ENCODE data around the gene FCRLA. TPM values are rescaled to one million over a fixed set of nuclear protein-coding genes. Genes with fewer than 3 reads are reported as not detected.

FCRLA gene
- total RNA-seq, 1 donor from 2014 or later: 0.35 TPM

DNA sequence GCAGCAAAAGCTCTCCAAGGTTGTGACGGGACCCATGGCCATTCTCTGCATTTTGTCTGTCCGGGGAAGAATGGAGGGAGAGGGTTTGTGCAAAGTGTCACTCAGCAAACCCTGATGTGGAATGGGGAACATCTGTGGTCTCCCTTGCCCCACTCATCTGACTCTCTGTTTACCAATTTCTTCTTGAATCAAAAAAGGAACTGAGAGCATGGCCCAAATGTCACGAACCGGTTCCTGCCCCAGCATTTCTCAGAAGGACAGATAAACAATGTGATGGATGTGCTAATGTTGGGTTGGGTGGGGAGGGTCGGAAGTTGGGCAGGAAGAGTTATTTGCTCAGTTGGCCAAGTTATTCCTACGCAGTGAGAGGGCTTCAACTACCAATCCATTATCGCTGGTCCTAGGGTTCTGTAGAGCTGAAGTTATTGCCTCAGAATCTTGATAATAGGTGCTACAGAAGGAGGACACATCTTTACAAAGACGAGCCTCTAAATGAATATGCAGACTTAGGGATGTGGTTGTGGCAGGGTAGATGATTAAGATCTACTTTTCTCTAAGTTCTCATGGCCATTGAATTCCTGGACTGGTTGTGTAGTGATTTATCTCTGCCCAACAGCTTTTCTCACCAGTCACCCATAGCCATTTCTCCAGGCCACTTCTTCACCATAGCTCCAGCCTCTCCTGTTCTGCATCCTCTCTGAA is 33.0 kb downstream of the FCRLA start:
- no peak overlapping the region for H3K4me3 ChIP-seq (ENCODE audit: low read depth, low read length)
- TF ChIP-seq, protein P1, sequence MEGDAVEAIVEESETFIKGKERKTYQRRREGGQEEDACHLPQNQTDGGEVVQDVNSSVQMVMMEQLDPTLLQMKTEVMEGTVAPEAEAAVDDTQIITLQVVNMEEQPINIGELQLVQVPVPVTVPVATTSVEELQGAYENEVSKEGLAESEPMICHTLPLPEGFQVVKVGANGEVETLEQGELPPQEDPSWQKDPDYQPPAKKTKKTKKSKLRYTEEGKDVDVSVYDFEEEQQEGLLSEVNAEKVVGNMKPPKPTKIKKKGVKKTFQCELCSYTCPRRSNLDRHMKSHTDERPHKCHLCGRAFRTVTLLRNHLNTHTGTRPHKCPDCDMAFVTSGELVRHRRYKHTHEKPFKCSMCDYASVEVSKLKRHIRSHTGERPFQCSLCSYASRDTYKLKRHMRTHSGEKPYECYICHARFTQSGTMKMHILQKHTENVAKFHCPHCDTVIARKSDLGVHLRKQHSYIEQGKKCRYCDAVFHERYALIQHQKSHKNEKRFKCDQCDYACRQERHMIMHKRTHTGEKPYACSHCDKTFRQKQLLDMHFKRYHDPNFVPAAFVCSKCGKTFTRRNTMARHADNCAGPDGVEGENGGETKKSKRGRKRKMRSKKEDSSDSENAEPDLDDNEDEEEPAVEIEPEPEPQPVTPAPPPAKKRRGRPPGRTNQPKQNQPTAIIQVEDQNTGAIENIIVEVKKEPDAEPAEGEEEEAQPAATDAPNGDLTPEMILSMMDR (conservative IDR thresholded peaks at IDR 0.05; ENCODE audit: low read depth, low read length): no peak
- DNase-seq (ENCODE audit: low read depth): no peak

DNA sequence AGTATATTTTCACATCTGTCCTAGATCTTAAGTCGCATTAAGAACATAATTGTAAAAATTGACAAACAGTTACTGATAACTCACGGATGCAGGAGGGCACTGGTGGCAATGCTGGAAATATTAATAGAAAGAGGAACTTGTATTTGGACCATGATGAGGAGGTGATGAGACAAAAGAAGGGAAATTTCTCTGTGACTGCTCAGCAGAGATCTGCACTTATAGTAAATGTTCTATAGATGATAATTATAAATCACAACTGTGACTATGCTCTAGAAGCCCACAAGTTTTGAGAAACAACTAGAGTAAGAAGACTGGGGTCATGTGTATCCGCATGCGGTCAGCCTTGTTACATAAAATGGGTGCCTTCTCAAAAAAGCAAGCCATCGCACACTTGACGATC is 33.9 kb downstream of the FCRLA start:
- TF ChIP-seq, protein P1 (conservative IDR thresholded peaks at IDR 0.05; ENCODE audit: low read depth, low read length): no peak

DNA sequence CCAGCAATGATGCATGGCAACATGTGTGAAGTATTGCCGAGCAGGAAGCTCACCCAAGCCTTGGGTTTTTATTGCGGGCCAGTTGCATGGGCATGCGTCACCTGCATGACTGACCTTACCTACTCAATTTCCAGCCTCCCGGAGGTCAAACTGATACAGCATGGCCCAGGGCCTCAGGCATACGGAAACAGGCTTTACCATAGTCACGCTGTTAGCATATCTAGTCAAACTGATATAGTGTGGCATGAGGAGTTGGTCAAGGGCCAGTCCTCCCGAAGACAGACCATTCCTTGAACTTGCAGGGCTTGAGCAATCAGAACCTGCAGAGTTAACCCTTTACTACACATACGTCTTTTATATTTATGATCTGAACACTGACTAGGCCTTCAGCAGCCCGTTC is 36.2 kb downstream of the FCRLA start:
- TF ChIP-seq, protein P1 (conservative IDR thresholded peaks at IDR 0.05; ENCODE audit: low read depth, low read length): no peak
- no peak overlapping the region for H3K4me3 ChIP-seq (ENCODE audit: low read depth, low read length)
- DNase-seq (ENCODE audit: low read depth): no peak

More for the DNA sequence above, 33.9 kb downstream of the FCRLA start:
- H3K4me3 ChIP-seq (ENCODE audit: low read depth, low read length): no peak overlapping the region
- no peak for DNase-seq (ENCODE audit: low read depth)

DNA sequence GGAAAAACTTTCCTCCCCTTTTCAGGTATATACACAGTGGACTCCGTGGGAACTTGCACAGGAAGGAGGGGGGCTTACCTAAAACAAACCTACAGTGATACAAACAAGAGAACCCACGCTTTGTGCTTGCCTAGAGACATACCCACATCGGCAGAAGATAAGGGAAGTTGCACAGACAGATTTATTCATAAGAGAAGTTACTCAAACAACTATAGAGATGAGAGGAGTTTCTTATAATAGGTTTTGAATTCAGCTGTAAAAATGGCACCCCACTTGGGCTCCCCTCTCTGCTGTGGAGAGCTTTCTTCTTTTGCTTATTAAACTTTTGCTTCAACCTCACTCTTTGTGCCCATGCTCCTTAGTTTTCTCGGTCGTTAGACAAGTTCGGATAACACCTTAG is 40.8 kb downstream of the FCRLA start:
- no peak for DNase-seq (ENCODE audit: low read depth)
- no peak overlapping the region for H3K4me3 ChIP-seq (ENCODE audit: low read depth, low read length)
- TF ChIP-seq, protein P1 (conservative IDR thresholded peaks at IDR 0.05; ENCODE audit: low read depth, low read length): no peak

DNA sequence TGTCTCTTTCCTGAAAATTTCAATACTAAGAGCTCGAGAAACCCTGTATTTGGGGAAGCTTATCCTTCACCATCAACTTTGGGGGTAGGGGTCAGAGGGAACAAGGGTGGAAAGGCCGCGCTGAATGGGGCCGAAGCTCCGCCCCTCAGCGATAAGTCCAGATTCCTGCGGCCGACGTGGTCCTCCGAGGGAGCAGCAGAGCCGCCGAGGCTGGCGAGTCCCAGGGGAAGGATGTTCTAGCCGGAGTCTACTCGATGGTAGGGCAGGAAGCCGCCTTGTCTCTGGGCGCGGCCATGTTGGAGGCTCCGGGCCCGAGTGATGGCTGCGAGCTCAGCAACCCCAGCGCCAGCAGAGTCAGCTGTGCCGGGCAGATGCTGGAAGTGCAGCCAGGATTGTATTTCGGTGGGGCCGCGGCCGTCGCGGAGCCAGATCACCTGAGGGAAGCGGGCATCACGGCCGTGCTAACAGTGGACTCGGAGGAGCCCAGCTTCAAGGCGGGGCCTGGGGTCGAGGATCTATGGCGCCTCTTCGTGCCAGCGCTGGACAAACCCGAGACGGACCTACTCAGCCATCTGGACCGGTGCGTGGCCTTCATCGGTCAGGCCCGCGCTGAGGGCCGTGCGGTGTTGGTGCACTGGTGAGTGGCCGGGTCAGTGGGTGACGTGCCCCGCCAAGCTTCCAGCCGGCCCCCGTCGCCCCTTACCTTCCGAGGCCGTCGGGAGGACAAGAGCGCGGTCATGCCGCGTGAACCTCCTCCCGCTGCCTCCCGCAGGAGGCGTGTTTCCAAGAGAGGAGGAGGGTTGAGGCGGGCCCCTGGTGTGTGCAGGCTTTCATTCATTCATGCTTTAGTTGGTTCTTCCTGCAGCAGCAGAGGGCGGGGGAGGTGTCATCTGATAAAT is 42.7 kb downstream of the FCRLA start, which contains the start of gene DUSP12:
TSS of gene DUSP12 (plus strand) at position 278 of the 899 bp plus-strand sequence. CDS start at position 294, 16 bp downstream.
- DNase-seq (ENCODE audit: low read depth): no peak
- TF ChIP-seq, protein P1 (conservative IDR thresholded peaks at IDR 0.05; ENCODE audit: low read depth, low read length): no peak
- H3K4me3 ChIP-seq (ENCODE audit: low read depth, low read length): peak within 1 kb of the TSS; percentile 84

DNA sequence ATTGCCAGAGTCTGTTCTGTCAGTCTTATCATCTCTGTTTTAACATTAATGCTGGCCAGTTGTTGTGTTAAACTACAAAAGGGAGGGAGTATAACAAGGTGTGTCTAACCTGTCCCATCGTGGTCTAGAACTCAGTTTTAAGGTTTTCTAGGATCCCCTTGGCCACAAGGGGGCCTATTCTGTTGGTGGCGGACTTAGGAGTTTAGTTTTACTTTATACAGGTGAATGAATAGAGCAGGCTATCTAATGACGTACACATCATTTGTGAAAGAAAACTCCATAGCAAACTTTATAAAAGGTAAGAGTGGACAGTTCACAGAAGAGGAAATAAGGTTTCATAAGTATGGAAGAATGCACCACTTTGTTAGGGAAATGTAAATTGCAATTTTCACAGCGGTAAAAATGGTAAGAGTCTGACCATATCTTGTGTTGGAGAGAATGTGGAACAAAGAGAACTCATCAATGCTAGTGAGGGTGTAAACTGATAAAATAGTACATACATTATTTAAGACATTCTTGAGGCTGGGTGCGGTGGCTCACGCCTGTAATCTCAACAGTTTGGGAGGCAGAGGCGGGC is 56.6 kb downstream of the FCRLA start:
- TF ChIP-seq, protein P1 (conservative IDR thresholded peaks at IDR 0.05; ENCODE audit: low read depth, low read length): peak; percentile 76
- DNase-seq (ENCODE audit: low read depth): no peak

More for the DNA sequence above, 56.6 kb downstream of the FCRLA start:
- H3K4me3 ChIP-seq (ENCODE audit: low read depth, low read length): no peak overlapping the region

Other genes starting within 250 kb of the FCRLA start
- gene FCGR2A, start 201.8 kb upstream of the FCRLA start, total RNA-seq: not detected in 2 replicates
- gene HSPA6, start 182.7 kb upstream of the FCRLA start, total RNA-seq: 0.12 and 0.36 TPM in 2 replicates
- not detected in 2 replicates for gene FCGR3A, start 157.4 kb upstream of the FCRLA start, total RNA-seq
- not detected in 2 replicates for gene FCGR3B, start 76.1 kb upstream of the FCRLA start, total RNA-seq
- gene FCGR2B, start 44.1 kb upstream of the FCRLA start, total RNA-seq: not detected in 2 replicates
- gene FCRLB, start 14.3 kb downstream of the FCRLA start, total RNA-seq: 1.5 and 3.6 TPM in 2 replicates
- gene DUSP12, start 42.6 kb downstream of the FCRLA start, total RNA-seq: 26.2 and 32.9 TPM in 2 replicates
- 16.6 and 20.6 TPM in 2 replicates for gene ATF6, start 59.1 kb downstream of the FCRLA start, total RNA-seq

Measured in epithelial cell of proximal tubule (primary cell).